Measurements from ENCODE around the gene SCFD1.

DNA sequence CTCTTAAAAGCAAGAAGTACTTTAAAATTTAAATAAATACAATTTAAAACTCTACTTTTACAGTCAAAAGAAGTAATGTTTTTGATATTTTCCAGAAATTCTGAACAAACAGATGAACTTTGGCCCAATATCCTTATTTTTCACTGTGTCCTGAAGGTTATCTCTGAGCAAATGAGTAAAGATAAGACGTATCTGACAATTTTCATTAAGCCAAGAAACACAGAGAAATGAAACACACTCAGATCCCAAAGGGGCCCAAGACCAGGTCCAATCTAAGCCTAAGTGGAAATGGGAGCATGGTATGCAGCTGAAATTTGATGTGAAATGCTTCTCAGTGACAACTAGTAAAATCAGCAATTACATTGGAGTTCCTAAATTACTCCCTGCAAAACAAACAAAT is 146.7 kb downstream of the SCFD1 start:
- TF ChIP-seq, protein P1, sequence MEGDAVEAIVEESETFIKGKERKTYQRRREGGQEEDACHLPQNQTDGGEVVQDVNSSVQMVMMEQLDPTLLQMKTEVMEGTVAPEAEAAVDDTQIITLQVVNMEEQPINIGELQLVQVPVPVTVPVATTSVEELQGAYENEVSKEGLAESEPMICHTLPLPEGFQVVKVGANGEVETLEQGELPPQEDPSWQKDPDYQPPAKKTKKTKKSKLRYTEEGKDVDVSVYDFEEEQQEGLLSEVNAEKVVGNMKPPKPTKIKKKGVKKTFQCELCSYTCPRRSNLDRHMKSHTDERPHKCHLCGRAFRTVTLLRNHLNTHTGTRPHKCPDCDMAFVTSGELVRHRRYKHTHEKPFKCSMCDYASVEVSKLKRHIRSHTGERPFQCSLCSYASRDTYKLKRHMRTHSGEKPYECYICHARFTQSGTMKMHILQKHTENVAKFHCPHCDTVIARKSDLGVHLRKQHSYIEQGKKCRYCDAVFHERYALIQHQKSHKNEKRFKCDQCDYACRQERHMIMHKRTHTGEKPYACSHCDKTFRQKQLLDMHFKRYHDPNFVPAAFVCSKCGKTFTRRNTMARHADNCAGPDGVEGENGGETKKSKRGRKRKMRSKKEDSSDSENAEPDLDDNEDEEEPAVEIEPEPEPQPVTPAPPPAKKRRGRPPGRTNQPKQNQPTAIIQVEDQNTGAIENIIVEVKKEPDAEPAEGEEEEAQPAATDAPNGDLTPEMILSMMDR (IDR thresholded peaks at IDR 0.05): no peak
- TF ChIP-seq POLR2A (IDR thresholded peaks at IDR 0.05): no peak
